ENCODE measurements around the gene KCNJ9. TPM values are rescaled to one million over a fixed set of nuclear protein-coding genes. Genes with fewer than 3 reads are reported as not detected.
A peak's percentile ranks its signal among the peaks of the same experiment; 100 is the strongest.
"Not testable (repeated sequence)": the region's sequence is repeated elsewhere in the genome, so short reads cannot be mapped to it uniquely, and the experiment has no call there.

The KCNJ9 gene
- total RNA-seq, 1 experiment from 2014 or later = not detected

DNA sequence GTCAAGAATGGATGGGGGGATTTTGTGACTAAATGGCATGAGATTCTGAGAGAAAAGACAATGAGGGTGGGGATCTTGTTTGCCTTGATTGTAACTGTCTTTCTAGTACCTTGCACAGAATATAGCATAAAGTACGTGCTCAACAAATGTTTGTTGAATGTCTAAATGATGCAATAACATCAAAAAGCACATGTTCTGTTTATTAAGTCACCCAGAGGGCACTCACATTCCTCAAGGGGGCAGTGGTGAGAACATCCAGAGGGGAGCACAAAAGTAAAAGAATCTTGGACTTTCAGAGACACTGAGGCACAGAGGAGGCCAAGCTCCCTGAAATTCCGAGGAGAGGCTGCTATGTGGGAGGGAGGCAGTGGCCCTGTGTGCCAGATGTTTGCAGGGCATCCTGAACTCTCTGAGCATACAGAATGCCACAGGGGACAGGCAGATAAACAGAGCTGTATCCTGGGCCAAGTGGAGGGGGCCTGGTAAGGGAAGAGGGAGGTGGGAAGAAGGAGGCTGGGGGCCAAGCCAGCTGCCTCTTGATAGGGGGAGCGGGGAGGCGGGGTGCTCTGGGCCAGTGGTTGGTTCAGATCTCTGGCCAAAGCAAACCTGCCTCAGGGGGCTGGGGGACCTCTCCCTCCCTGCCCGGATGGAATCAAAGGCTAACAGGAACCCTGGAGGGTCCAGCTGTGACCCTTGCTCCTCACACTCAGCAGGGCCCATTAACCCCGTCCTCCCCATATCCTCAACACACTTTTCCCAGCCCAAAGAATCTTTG lies 27.7 kb downstream of the KCNJ9 start:
- no peak overlapping the region for H3K4me3 ChIP-seq
- intact Hi-C loops (cut with micrococcal nuclease; ENCODE audit: unreplicated experiment) = no loop called here
- no peaks in the 10 kb centered on the region for H3K9me2 ChIP-seq (ENCODE audit: insufficient read depth)
- peaks cover 10% of the 10 kb centered on the region; the same call in 1 of the 2 replicates for H3F3A ChIP-seq (ENCODE audit: insufficient read depth, low read depth)
- BruUV-seq (replicated peaks) = no TSS peak
- H3K36me3 ChIP-seq (ENCODE audit: low read depth) = no peaks in the 10 kb centered on the region
- TF ChIP-seq EZH2 (IDR thresholded peaks at IDR 0.05; ENCODE audit: low read depth) = no peak
- TF ChIP-seq, protein P1, sequence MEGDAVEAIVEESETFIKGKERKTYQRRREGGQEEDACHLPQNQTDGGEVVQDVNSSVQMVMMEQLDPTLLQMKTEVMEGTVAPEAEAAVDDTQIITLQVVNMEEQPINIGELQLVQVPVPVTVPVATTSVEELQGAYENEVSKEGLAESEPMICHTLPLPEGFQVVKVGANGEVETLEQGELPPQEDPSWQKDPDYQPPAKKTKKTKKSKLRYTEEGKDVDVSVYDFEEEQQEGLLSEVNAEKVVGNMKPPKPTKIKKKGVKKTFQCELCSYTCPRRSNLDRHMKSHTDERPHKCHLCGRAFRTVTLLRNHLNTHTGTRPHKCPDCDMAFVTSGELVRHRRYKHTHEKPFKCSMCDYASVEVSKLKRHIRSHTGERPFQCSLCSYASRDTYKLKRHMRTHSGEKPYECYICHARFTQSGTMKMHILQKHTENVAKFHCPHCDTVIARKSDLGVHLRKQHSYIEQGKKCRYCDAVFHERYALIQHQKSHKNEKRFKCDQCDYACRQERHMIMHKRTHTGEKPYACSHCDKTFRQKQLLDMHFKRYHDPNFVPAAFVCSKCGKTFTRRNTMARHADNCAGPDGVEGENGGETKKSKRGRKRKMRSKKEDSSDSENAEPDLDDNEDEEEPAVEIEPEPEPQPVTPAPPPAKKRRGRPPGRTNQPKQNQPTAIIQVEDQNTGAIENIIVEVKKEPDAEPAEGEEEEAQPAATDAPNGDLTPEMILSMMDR (conservative IDR thresholded peaks at IDR 0.05) = peak; percentile 69; the same call in 1 of the 2 replicates
- peak overlapping the region; percentile 48 for H3K4me2 ChIP-seq
- H2AFZ ChIP-seq = peak overlapping the region; percentile 45
- H3K4me1 ChIP-seq (replicated peaks; ENCODE audit: insufficient read depth) = peaks cover 25% of the 10 kb centered on the region
- ChIA-PET POLR2A (ENCODE audit: unreplicated experiment) (no interaction called here), CTCF (interaction anchor here (0.5 to 1.5 kb wide), 4 partner anchors 16 to 1121 kb away, joined by 3 to 9 read pairs (median 4); no protein-coding TSS in a partner anchor)
- H3K9me3 ChIP-seq (ENCODE audit: insufficient read depth, low read depth) = no peaks in the 10 kb centered on the region
- H3K79me2 ChIP-seq (ENCODE audit: low read depth) = no peaks in the 10 kb centered on the region
- no peaks in the 10 kb centered on the region for H4K20me1 ChIP-seq (ENCODE audit: insufficient read depth)
- H3K27me3 ChIP-seq (ENCODE audit: insufficient read depth, low read depth) = no peaks in the 10 kb centered on the region
- H3K27ac ChIP-seq = peak overlapping the region; percentile 18
- DNase-seq = peak in 1 of 2 experiments; percentile 51

DNA sequence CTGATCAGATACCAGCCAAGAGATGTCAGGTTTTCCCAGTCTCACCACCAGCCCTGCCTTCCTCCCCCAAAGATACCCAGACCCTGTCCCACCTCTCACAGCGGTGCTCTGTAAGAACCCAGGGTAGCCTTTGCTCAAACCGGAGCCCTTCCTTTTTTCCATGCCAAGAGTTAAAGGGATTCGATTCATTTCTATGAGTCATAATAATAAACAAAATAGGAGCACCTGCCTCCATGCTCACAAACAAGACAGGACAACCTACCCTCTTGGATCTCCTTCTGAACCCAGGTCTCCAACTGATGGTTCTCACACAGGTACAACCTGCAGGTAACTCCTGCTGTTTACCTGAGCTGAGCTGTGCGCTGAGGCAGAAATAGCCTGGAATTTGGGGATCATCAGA lies 28.3 kb downstream of the KCNJ9 start:
- H3K4me1 ChIP-seq (replicated peaks; ENCODE audit: insufficient read depth) = peaks cover 25% of the 10 kb centered on the region
- peak overlapping the region; percentile 18; the same call in 1 of the 2 replicates for H3K27ac ChIP-seq
- H3K9me3 ChIP-seq (ENCODE audit: insufficient read depth, low read depth) = no peaks in the 10 kb centered on the region
- POLR2A ChIA-PET (ENCODE audit: unreplicated experiment) = no interaction called here
- intact Hi-C loops (cut with micrococcal nuclease; ENCODE audit: unreplicated experiment) = no loop called here
- no peaks in the 10 kb centered on the region for H3K27me3 ChIP-seq (ENCODE audit: insufficient read depth, low read depth)
- H3K36me3 ChIP-seq (ENCODE audit: low read depth) = no peaks in the 10 kb centered on the region
- no peak overlapping the region for H3K4me3 ChIP-seq
- peaks cover 10% of the 10 kb centered on the region; the same call in 1 of the 2 replicates for H3F3A ChIP-seq (ENCODE audit: insufficient read depth, low read depth)
- no peaks in the 10 kb centered on the region for H3K9me2 ChIP-seq (ENCODE audit: insufficient read depth)
- H2AFZ ChIP-seq = no peak overlapping the region
- TF ChIP-seq, protein P1 (conservative IDR thresholded peaks at IDR 0.05) = no peak
- TF ChIP-seq EZH2 (IDR thresholded peaks at IDR 0.05; ENCODE audit: low read depth) = no peak
- CTCF ChIA-PET = interaction anchor here (0.5 to 1.5 kb wide), 2 partner anchors 15 to 1120 kb away, joined by 3 to 9 read pairs; no protein-coding TSS in a partner anchor
- peak in 1 of 2 experiments; percentile 58 for DNase-seq
- BruUV-seq (replicated peaks) = no TSS peak
- peak overlapping the region; percentile 48 for H3K4me2 ChIP-seq
- no peaks in the 10 kb centered on the region for H3K79me2 ChIP-seq (ENCODE audit: low read depth)
- H4K20me1 ChIP-seq (ENCODE audit: insufficient read depth) = no peaks in the 10 kb centered on the region

DNA sequence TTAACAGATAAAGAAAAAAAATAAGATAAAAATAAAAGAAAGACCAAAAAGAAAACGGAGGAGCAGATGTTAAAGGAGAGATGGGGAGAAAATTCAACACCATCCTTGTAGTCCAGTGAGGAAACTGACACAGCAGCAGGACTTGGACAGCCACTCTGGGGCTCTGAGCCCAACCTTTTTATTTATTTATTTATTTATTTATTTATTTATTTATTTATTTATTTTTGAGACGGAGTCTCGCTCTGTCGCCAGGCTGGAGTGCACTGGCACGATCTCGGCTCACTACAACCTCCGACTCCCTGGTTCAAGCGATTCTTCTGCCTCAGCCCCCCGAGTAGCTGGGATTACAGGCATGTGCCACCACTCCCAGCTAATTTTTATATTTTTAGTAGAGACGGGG lies 30.1 kb downstream of the KCNJ9 start:
- POLR2A ChIA-PET (ENCODE audit: unreplicated experiment); H3K4me2 ChIP-seq; DNase-seq; H2AFZ ChIP-seq; CTCF ChIA-PET; BruUV-seq (replicated peaks); H3K36me3 ChIP-seq (ENCODE audit: low read depth); H4K20me1 ChIP-seq (ENCODE audit: insufficient read depth); H3K9me3 ChIP-seq (ENCODE audit: insufficient read depth, low read depth); H3K27ac ChIP-seq; H3K9me2 ChIP-seq (ENCODE audit: insufficient read depth); H3K27me3 ChIP-seq (ENCODE audit: insufficient read depth, low read depth); H3K4me3 ChIP-seq; intact Hi-C loops (cut with micrococcal nuclease; ENCODE audit: unreplicated experiment); H3K79me2 ChIP-seq (ENCODE audit: low read depth): not testable (repeated sequence)
- Histone ChIP-seq H3K4me1 (replicated peaks; ENCODE audit: insufficient read depth) (peaks cover 25% of the 10 kb centered on the region), H3F3A (ENCODE audit: insufficient read depth, low read depth) (peaks cover 10% of the 10 kb centered on the region; the same call in 1 of the 2 replicates)

Measured in PC-9 (cell line).